Ishikawa (cell line): ENCODE results near the gene CAB39.

ENCODE experiments used
- CREB1 ChIP-seq: IDR thresholded peaks from 2 replicates; pipeline ENCODE4 v1.6.1; 2012; ENCODE audit warnings: low read depth
- EP300 ChIP-seq: IDR thresholded peaks from 2 replicates; pipeline ENCODE4 v1.6.1; 2012; ENCODE audit warnings: borderline replicate concordance
- FOXM1 ChIP-seq: IDR thresholded peaks from 2 replicates; pipeline ENCODE4 v1.6.1; 2012; ENCODE audit warnings: low read depth, borderline replicate concordance
- TAF1 ChIP-seq: IDR thresholded peaks from 2 replicates; pipeline ENCODE4 v1.6.1; 2012; ENCODE audit warnings: low read depth, mild to moderate bottlenecking
- TCF12 ChIP-seq: IDR thresholded peaks from 2 replicates; pipeline ENCODE4 v1.6.1; 2012; ENCODE audit warnings: low read depth
- TF ChIP-seq, protein P1 (sequence below): IDR thresholded peaks from 2 replicates; pipeline ENCODE4 v1.6.1; 2012; ENCODE audit warnings: low read depth, mild to moderate bottlenecking
- TF ChIP-seq, protein P2 (sequence below): IDR thresholded peaks from 2 replicates; pipeline ENCODE4 v1.6.1; 2012
- TF ChIP-seq, protein P3 (sequence below): IDR thresholded peaks from 2 replicates; pipeline ENCODE4 v1.6.1; 2012

DNA sequence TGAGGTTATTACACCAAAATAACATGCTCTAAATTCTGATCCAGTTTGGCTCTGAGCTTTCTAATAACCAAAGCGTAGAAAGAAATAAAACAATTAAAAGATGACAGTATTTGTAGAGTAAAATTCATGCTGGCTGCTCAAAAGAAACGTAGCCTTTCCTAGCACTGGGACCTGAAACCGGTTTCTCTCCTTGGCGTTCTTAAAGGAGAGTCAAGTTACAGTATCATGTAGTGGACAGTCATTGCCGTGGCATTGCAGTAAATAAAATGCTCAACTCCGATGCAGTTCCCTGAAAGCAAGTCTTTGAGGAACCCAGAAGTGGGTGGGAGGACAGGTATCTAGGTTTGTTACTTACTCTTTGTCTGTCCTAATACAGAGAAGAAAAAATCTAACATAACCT is 99.4 kb downstream of the CAB39 start:
- no peak for TF ChIP-seq TAF1
- TF ChIP-seq TCF12, result no peak
- TF ChIP-seq, protein P1, sequence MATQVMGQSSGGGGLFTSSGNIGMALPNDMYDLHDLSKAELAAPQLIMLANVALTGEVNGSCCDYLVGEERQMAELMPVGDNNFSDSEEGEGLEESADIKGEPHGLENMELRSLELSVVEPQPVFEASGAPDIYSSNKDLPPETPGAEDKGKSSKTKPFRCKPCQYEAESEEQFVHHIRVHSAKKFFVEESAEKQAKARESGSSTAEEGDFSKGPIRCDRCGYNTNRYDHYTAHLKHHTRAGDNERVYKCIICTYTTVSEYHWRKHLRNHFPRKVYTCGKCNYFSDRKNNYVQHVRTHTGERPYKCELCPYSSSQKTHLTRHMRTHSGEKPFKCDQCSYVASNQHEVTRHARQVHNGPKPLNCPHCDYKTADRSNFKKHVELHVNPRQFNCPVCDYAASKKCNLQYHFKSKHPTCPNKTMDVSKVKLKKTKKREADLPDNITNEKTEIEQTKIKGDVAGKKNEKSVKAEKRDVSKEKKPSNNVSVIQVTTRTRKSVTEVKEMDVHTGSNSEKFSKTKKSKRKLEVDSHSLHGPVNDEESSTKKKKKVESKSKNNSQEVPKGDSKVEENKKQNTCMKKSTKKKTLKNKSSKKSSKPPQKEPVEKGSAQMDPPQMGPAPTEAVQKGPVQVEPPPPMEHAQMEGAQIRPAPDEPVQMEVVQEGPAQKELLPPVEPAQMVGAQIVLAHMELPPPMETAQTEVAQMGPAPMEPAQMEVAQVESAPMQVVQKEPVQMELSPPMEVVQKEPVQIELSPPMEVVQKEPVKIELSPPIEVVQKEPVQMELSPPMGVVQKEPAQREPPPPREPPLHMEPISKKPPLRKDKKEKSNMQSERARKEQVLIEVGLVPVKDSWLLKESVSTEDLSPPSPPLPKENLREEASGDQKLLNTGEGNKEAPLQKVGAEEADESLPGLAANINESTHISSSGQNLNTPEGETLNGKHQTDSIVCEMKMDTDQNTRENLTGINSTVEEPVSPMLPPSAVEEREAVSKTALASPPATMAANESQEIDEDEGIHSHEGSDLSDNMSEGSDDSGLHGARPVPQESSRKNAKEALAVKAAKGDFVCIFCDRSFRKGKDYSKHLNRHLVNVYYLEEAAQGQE, result no peak
- no peak for TF ChIP-seq CREB1
- TF ChIP-seq, protein P2, sequence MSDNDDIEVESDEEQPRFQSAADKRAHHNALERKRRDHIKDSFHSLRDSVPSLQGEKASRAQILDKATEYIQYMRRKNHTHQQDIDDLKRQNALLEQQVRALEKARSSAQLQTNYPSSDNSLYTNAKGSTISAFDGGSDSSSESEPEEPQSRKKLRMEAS, result no peak
- TF ChIP-seq EP300, result no peak
- TF ChIP-seq, protein P3, sequence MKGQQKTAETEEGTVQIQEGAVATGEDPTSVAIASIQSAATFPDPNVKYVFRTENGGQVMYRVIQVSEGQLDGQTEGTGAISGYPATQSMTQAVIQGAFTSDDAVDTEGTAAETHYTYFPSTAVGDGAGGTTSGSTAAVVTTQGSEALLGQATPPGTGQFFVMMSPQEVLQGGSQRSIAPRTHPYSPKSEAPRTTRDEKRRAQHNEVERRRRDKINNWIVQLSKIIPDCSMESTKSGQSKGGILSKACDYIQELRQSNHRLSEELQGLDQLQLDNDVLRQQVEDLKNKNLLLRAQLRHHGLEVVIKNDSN, result no peak
- no peak for TF ChIP-seq FOXM1
